Stomach (tissue), 4 donors: ENCODE data around the gene PCDH1.

Experiments
- EP300 ChIP-seq: sonication (generic); formaldehyde crosslinking; IDR thresholded peaks from one replicate; pipeline ENCODE4 v1.6.1; 2017; ENCODE audit warnings: antibody characterized with exemption
- POLR2A ChIP-seq, 4 donors: fragments of 450-650 bp; IDR thresholded peaks; one replicate each; pipeline ENCODE4 v1.6.1; 2016; ENCODE audit warnings: antibody characterized with exemption in 4 of 4, control low read depth in 2 of 4, mild to moderate bottlenecking in 1 of 4, moderate library complexity in 1 of 4
- POLR2AphosphoS5 ChIP-seq, 3 donors: sonication (generic); formaldehyde crosslinking; IDR thresholded peaks; one replicate each; pipeline ENCODE4 v1.6.1; 2016; ENCODE audit warnings: antibody characterized with exemption in 3 of 3
- TF ChIP-seq, protein P1 (sequence below), 7 experiments: fragments of 450-650 bp in 4 of 7; fragments of 200-600 bp in 3 of 7; sonication (generic) in 3 of 7; IDR thresholded peaks; one replicate each; pipeline ENCODE4 v1.5.1; 2016 to 2019; ENCODE audit warnings: antibody characterized with exemption in 7 of 7, control low read depth in 2 of 7, mild to moderate bottlenecking in 1 of 7

- TF ChIP-seq, protein P1, sequence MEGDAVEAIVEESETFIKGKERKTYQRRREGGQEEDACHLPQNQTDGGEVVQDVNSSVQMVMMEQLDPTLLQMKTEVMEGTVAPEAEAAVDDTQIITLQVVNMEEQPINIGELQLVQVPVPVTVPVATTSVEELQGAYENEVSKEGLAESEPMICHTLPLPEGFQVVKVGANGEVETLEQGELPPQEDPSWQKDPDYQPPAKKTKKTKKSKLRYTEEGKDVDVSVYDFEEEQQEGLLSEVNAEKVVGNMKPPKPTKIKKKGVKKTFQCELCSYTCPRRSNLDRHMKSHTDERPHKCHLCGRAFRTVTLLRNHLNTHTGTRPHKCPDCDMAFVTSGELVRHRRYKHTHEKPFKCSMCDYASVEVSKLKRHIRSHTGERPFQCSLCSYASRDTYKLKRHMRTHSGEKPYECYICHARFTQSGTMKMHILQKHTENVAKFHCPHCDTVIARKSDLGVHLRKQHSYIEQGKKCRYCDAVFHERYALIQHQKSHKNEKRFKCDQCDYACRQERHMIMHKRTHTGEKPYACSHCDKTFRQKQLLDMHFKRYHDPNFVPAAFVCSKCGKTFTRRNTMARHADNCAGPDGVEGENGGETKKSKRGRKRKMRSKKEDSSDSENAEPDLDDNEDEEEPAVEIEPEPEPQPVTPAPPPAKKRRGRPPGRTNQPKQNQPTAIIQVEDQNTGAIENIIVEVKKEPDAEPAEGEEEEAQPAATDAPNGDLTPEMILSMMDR (IDR thresholded peaks at IDR 0.05): peak in 1 of 7 experiments; percentile 11
- TF ChIP-seq POLR2A (IDR thresholded peaks at IDR 0.05): peak in 2 of 4 donors; percentile 12 to 22
- TF ChIP-seq POLR2AphosphoS5 (IDR thresholded peaks at IDR 0.05): peak in 2 of 3 donors; percentile 57 to 62
- TF ChIP-seq EP300: no peak
Observed at GRCh38 chr5:141876628-141877355, 1.4 kb downstream of the PCDH1 start.
